ENCODE results near the gene ALK. TPM values are rescaled to one million over a fixed set of nuclear protein-coding genes. Genes with fewer than 3 reads are reported as not detected.

The ALK gene
- total RNA-seq, 1 experiment from 2014 or later: 4.8 TPM

DNA sequence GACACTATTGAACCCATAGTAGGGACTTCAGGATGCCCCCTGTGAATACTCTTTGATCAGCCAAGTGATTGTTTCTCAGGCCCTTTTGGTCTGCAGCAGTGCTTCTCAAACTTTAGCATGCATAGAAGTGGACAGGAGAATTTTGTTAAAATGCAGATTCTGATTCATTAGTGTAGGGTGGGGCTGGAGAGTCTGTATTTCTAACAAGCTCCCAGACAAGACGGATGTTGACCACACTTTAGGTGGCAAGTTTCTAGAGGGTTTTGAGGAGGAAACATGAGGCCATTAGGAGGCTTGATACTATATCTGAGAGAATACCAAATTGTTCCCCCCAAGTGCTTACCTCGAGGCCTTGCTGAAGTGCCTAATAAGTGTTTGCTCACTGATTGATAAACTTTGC lies 488.3 kb downstream of the ALK start:
- no peak for DNase-seq (ENCODE audit: low read depth, low spot score)
- in situ Hi-C loops (cut with HindIII; ENCODE audit: low pct_unique_long_range_greater_than_20kb, low sequenced_read_pairs): no loop called here

- in situ Hi-C loops (cut with HindIII; ENCODE audit: low pct_unique_long_range_greater_than_20kb, low sequenced_read_pairs): no loop called here
- no peak for DNase-seq (ENCODE audit: low read depth, low spot score)
Observed at GRCh38 chr2:29431485-29431884, 489.9 kb downstream of the ALK start.

DNA sequence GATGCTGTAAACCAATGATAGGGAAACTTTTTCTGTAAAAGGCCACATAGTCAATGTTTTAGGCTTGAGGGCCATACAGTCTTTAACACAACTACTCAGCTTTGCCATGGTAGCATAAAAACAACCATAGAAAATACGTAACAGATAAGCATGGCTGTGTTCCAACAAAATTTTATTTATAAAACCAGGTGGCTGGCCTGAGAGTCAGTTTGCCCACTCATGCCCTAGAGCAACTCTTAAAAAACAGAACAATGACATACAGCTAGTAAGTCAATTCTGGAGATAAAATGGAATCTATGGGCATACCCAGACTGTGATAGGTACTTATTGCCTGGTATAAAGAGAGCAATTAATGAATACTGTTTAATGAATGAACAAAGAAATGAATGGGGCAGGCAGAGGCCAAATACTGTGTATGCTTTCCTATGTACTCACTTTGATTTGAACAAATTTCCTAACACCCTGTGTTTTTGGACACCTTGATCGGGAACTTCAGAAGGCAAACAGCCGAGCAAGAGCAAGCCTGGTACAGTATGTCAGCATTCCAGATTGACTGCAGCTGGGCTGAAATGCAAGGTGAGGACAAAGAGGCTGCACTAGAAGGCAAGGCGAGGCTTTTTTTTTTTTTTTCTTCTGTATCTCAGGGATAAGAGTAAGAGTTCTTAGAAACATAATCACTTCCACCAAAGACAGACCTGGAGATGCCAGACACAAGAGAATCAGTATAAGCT lies 490.8 kb downstream of the ALK start:
- in situ Hi-C loops (cut with HindIII; ENCODE audit: low pct_unique_long_range_greater_than_20kb, low sequenced_read_pairs): no loop called here
- DNase-seq (ENCODE audit: low read depth, low spot score): no peak

GRCh38 chr2:29426354-29426753 lies 495.0 kb downstream of the ALK start:
- DNase-seq (ENCODE audit: low read depth, low spot score): no peak
- in situ Hi-C loops (cut with HindIII; ENCODE audit: low pct_unique_long_range_greater_than_20kb, low sequenced_read_pairs): no loop called here

DNA sequence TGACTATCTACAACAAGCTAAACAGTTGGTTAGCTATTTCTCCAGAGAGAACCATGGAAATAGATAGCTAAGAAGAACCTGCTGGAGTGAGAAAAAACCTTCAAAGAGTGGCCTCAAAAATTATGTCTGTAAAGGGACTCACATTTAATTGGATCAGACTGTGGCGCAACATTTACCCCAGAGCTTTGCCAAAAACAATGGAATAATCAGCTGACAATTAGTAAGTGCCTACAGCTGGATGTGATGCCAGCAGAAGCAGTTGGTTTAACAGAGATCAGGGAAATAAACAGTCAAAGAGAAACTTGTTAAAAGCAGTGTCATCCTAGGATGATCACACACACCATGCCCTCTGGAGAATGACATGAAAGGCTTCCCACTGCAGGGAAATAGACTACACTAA lies 495.5 kb downstream of the ALK start:
- peak; percentile 27 for DNase-seq (ENCODE audit: low read depth, low spot score)
- in situ Hi-C loops (cut with HindIII; ENCODE audit: low pct_unique_long_range_greater_than_20kb, low sequenced_read_pairs): no loop called here

DNA sequence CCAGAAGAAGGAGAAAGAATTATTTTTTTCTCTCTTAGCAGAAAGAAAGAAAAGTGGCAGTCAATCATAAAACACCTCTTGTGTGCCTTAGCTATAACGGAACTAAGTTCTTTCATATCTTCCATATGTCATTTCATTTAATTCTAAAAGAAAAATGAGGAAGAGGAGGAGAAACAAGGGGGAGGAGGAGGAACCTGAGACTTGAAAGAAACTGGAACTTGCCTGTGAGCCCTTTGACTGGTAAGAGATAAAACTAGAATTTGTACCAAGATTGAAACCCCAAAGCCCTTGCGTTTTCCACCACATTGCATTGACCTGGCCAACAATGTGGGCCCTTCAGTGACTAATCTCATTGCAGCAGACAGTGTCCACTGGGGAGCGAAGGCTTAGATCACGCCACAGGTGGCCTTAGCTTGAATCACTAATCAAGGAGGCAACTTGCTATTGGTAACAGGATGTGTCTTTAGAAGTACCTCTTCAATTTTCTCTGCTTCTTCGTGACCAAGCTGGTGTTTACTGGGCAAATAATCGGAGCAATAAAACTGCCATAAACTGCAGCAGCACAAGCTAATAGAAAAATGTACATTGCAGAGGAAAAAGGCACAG lies 498.2 kb downstream of the ALK start:
- no peak for DNase-seq (ENCODE audit: low read depth, low spot score)
- in situ Hi-C loops (cut with HindIII; ENCODE audit: low pct_unique_long_range_greater_than_20kb, low sequenced_read_pairs): no loop called here

DNA sequence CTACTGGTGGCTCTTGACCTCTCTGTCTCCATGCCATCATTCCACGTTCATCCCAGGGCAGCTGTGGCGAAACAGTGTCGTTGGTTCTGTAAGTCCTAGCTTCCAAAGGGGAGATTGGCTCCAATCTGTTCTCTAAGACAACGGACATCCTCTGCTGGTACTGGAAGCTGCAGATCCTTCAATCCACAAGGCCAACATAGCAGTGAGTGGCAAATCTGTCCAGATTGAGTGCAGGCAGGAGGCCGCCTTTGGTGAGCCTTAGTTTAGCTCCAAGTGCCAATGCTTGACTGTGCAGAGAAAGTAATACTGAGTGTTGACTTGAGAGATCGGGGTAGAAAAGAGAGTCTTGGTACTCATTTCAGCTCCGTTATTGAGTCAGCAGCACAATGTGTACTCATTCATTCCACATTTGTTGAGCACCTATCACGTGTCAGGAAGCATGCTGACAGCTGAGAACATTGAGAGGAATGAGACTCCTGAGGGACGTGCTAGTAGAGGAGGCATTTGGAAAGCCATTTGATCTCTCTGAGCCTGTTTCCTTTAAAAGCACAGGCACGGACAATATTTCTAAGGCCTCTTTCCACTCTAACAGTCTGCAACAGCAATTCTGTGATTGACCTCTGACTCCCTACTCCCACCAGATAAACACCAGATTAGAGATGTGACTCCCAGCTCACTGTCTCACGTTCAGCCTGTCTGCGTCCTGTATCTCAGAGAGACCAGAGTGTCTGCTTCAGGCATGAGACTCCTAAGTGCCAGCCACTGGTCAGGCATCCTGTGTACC lies 500.2 kb downstream of the ALK start:
- in situ Hi-C loops (cut with HindIII; ENCODE audit: low pct_unique_long_range_greater_than_20kb, low sequenced_read_pairs): no loop called here

GRCh38 chr2:29420464-29420863 lies 500.9 kb downstream of the ALK start:
- DNase-seq (ENCODE audit: low read depth, low spot score): no peak
- in situ Hi-C loops (cut with HindIII; ENCODE audit: low pct_unique_long_range_greater_than_20kb, low sequenced_read_pairs): no loop called here

More for the DNA sequence above, 500.2 kb downstream of the ALK start:
- peak; percentile 37 for DNase-seq (ENCODE audit: low read depth, low spot score)

- DNase-seq (ENCODE audit: low read depth, low spot score): peak; percentile 62
- in situ Hi-C loops (cut with HindIII; ENCODE audit: low pct_unique_long_range_greater_than_20kb, low sequenced_read_pairs): no loop called here
Observed at GRCh38 chr2:29417630-29418029, 503.8 kb downstream of the ALK start.

DNA sequence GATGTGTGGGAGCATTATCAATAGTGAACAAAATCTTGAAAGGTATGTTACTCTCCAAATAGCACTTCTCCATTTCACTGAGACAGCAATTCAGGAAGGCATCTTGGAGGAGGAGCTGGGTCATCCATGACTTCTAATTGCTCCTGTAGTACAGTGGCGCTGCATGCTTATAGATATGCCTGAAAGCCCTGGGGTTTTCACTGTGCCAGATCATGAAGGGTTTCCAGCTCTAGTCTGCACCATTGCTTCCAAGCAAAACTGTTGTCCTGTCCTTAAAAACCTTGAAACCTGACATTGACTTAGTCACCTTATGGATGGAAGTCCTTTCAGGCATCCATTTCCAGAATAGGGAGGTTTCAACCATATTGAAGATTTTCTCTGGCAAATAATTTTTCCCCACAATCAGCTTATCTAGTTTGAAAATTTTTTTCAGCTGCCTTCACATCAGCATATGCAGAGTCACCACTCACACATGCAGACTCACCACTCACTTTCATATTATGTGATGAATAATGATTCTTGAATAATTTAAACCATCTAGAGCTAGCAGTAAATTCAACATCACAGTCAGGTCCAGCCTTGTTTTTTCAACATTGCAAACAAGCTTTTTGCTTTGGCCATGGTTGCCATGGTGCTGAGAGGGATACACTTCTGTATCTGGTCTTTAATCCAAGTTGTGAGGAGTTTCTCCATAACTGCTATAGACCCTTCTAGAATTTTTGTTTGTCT lies 509.0 kb downstream of the ALK start:
- DNase-seq (ENCODE audit: low read depth, low spot score): no peak
- in situ Hi-C loops (cut with HindIII; ENCODE audit: low pct_unique_long_range_greater_than_20kb, low sequenced_read_pairs): no loop called here

GRCh38 chr2:29405707-29406106 lies 515.7 kb downstream of the ALK start:
- in situ Hi-C loops (cut with HindIII; ENCODE audit: low pct_unique_long_range_greater_than_20kb, low sequenced_read_pairs): no loop called here
- DNase-seq (ENCODE audit: low read depth, low spot score): no peak

- DNase-seq (ENCODE audit: low read depth, low spot score): no peak
- in situ Hi-C loops (cut with HindIII; ENCODE audit: low pct_unique_long_range_greater_than_20kb, low sequenced_read_pairs): no loop called here
Observed at GRCh38 chr2:29405266-29405665, 516.1 kb downstream of the ALK start.

DNA sequence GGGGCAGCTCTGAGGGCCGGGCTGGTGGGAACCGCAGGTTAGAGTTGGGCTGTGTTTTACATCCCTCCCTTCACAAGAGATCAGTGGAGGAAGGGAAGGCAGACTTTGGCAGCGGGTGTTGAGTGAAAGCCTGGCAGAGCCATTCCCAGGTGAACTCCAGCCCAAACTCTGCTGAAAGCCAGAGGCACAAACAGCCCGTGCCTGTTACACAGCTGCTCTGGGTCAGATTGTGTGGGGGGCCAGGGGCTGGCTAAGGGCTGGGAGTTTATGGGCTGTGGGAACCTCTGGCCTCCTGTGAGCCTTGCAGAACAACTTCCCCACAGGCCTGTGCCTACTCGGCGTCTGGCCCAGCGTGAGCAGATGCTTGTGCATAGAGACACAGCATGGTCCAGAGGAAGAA lies 519.4 kb downstream of the ALK start:
- in situ Hi-C loops (cut with HindIII; ENCODE audit: low pct_unique_long_range_greater_than_20kb, low sequenced_read_pairs): no loop called here
- no peak for DNase-seq (ENCODE audit: low read depth, low spot score)

DNA sequence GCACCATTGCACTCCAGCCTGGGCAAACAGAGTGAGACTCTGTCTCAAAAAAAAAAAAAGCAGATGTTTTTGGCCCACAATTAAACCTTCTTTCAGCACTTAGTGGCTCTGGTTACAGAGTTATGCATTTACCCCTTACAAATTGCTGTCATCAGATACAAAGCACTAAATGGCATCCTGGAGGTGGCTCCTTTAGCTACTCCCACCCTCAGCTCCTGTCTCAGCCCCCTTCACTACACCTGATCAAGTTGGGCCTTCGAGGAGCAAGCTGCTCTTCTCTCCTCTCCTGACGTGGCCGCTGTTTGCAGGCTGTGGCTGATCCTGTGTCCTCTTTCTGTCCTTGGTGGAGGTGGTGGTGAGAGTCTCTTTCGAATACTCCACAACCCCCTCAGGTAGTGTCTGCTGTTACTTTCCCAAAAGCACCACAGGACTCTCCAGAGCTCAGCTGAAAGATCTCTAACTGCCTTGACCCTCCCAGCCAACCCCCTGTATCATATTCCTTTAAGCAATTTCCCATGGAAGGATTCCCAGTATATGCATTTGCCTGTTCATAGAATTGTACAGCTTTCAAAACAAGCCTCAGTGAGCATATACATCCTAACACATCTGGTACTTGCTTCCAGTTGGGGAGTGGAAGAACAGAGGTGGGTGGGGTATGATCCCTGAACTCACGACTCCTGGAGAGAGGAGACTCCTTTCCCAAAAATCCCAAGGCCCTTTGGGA lies 520.3 kb downstream of the ALK start:
- DNase-seq (ENCODE audit: low read depth, low spot score): no peak
- in situ Hi-C loops (cut with HindIII; ENCODE audit: low pct_unique_long_range_greater_than_20kb, low sequenced_read_pairs): no loop called here

GRCh38 chr2:29398384-29399237 lies 522.8 kb downstream of the ALK start:
- in situ Hi-C loops (cut with HindIII; ENCODE audit: low pct_unique_long_range_greater_than_20kb, low sequenced_read_pairs): no loop called here
- no peak for DNase-seq (ENCODE audit: low read depth, low spot score)

DNA sequence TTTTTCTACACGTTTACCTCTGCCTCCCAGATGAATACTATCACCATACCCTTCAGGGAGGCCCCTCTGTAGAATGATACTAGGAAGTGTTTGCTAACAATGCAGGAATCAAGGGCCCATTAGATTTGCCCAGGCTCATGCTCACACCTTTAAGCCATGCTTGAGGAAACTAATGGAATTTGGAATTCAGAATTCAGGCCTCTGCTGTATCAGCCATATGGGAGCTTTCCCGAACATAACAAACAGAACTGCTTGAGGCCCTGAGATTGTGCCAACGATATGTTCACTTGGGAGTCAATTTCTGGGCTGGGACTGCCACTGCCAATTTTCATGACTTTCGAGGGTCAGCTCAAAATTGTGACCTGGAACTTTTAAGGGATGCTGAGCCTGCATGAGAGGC lies 523.7 kb downstream of the ALK start:
- DNase-seq (ENCODE audit: low read depth, low spot score): no peak

DNA sequence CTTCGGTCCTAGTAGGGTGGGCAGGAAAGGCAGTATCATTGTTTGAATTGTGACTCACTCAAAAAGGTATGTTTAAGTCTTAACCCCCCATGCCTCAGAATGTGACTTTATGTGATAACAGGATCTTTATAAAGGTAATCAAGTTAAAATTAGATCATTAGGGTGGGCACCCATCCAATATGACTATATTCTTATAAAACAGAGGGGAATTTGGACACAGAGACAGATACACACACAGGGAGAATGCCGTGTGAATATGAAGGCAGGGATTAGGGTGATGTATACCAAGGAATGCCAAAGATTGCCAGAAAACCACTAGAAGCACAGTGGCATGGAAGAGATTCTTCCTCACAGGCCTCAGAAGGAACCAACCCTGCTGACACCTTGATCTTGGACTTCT lies 524.3 kb downstream of the ALK start:
- in situ Hi-C loops (cut with HindIII; ENCODE audit: low pct_unique_long_range_greater_than_20kb, low sequenced_read_pairs): no loop called here
- DNase-seq (ENCODE audit: low read depth, low spot score): no peak

More for the DNA sequence above, 523.7 kb downstream of the ALK start:
- in situ Hi-C loops (cut with HindIII; ENCODE audit: low pct_unique_long_range_greater_than_20kb, low sequenced_read_pairs): no loop called here
